ENCODE results near the gene ZCCHC7. TPM values are rescaled to one million over a fixed set of nuclear protein-coding genes. Genes with fewer than 3 reads are reported as not detected.

ZCCHC7 gene
- total RNA-seq, 1 donor from 2014 or later, result 21.7 TPM

GRCh38 chr9:37382161-37382981 is 262.0 kb downstream of the ZCCHC7 start:
- FAIRE-seq (no peak), DNase-seq (ENCODE audit: low read depth) (no peak)
- Histone ChIP-seq H3K4me2 (ENCODE audit: low read length) (no peak overlapping the region), H3K27ac (ENCODE audit: low read depth, low read length) (no peak overlapping the region), H4K20me1 (ENCODE audit: insufficient read depth, low read length) (no peaks in the 10 kb centered on the region), H3K9me3 (ENCODE audit: insufficient read depth, low read depth, low read length) (no peaks in the 10 kb centered on the region), H3K4me1 (ENCODE audit: insufficient read depth, low read length) (no peaks in the 10 kb centered on the region), H3K36me3 (ENCODE audit: insufficient read depth, low read length) (no peaks in the 10 kb centered on the region), H3K79me2 (ENCODE audit: insufficient read depth, low read length) (no peaks in the 10 kb centered on the region), H3K4me3 (ENCODE audit: insufficient read depth, low read depth, low read length) (no peak overlapping the region), H3K9ac (ENCODE audit: low read length) (no peak overlapping the region), H2AFZ (ENCODE audit: low read depth, low read length) (no peak overlapping the region), H3K27me3 (ENCODE audit: insufficient read depth, low read length) (peaks cover 4% of the 10 kb centered on the region)
- TF ChIP-seq CTCF (IDR thresholded peaks at IDR 0.05; ENCODE audit: insufficient read depth, low read depth, low read length) (no peak), EZH2 (IDR thresholded peaks at IDR 0.05; ENCODE audit: insufficient read depth, low read length) (no peak)
- H3K4me3 Mint-ChIP-seq (ENCODE audit: unreplicated experiment), result no peak overlapping the region
- peaks cover 2% of the 10 kb centered on the region for H3K36me3 Mint-ChIP-seq (ENCODE audit: low read depth, unreplicated experiment)
- peaks cover 7% of the 10 kb centered on the region for H3K9me3 Mint-ChIP-seq (ENCODE audit: unreplicated experiment)
- no peaks in the 10 kb centered on the region for H3K4me1 Mint-ChIP-seq (ENCODE audit: low read depth, unreplicated experiment)
- H3K27ac Mint-ChIP-seq (ENCODE audit: unreplicated experiment), result no peak overlapping the region
- H3K27me3 Mint-ChIP-seq (ENCODE audit: low read depth, unreplicated experiment), result peaks cover 41% of the 10 kb centered on the region

GRCh38 chr9:37382982-37383357 is 262.6 kb downstream of the ZCCHC7 start:
- Histone ChIP-seq H3K9ac (ENCODE audit: low read length) (no peak overlapping the region), H3K4me3 (ENCODE audit: insufficient read depth, low read depth, low read length) (no peak overlapping the region), H2AFZ (ENCODE audit: low read depth, low read length) (no peak overlapping the region), H3K9me3 (ENCODE audit: insufficient read depth, low read depth, low read length) (no peaks in the 10 kb centered on the region), H3K4me2 (ENCODE audit: low read length) (no peak overlapping the region), H3K4me1 (ENCODE audit: insufficient read depth, low read length) (no peaks in the 10 kb centered on the region), H3K36me3 (ENCODE audit: insufficient read depth, low read length) (no peaks in the 10 kb centered on the region), H3K27me3 (ENCODE audit: insufficient read depth, low read length) (peaks cover 2% of the 10 kb centered on the region), H3K27ac (ENCODE audit: low read depth, low read length) (no peak overlapping the region), H3K79me2 (ENCODE audit: insufficient read depth, low read length) (no peaks in the 10 kb centered on the region), H4K20me1 (ENCODE audit: insufficient read depth, low read length) (no peaks in the 10 kb centered on the region)
- Mint-ChIP-seq H3K4me3 (ENCODE audit: unreplicated experiment) (no peak overlapping the region), H3K9me3 (ENCODE audit: unreplicated experiment) (peaks cover 7% of the 10 kb centered on the region), H3K27ac (ENCODE audit: unreplicated experiment) (no peak overlapping the region), H3K4me1 (ENCODE audit: low read depth, unreplicated experiment) (no peaks in the 10 kb centered on the region), H3K27me3 (ENCODE audit: low read depth, unreplicated experiment) (peaks cover 39% of the 10 kb centered on the region), H3K36me3 (ENCODE audit: low read depth, unreplicated experiment) (peaks cover 2% of the 10 kb centered on the region)
- TF ChIP-seq CTCF (IDR thresholded peaks at IDR 0.05; ENCODE audit: insufficient read depth, low read depth, low read length), result no peak
- no peak for TF ChIP-seq EZH2 (IDR thresholded peaks at IDR 0.05; ENCODE audit: insufficient read depth, low read length)
- no peak for DNase-seq (ENCODE audit: low read depth)
- no peak for FAIRE-seq

- Histone ChIP-seq H3K27ac (ENCODE audit: low read depth, low read length) (no peak overlapping the region), H2AFZ (ENCODE audit: low read depth, low read length) (no peak overlapping the region), H3K9me3 (ENCODE audit: insufficient read depth, low read depth, low read length) (no peaks in the 10 kb centered on the region), H3K79me2 (ENCODE audit: insufficient read depth, low read length) (no peaks in the 10 kb centered on the region), H3K4me1 (ENCODE audit: insufficient read depth, low read length) (no peaks in the 10 kb centered on the region), H3K4me2 (ENCODE audit: low read length) (no peak overlapping the region), H3K27me3 (ENCODE audit: insufficient read depth, low read length) (no peaks in the 10 kb centered on the region), H3K4me3 (ENCODE audit: insufficient read depth, low read depth, low read length) (no peak overlapping the region), H4K20me1 (ENCODE audit: insufficient read depth, low read length) (no peaks in the 10 kb centered on the region), H3K9ac (ENCODE audit: low read length) (no peak overlapping the region), H3K36me3 (ENCODE audit: insufficient read depth, low read length) (no peaks in the 10 kb centered on the region)
- Mint-ChIP-seq H3K27ac (ENCODE audit: unreplicated experiment) (no peak overlapping the region), H3K4me1 (ENCODE audit: low read depth, unreplicated experiment) (no peaks in the 10 kb centered on the region), H3K27me3 (ENCODE audit: low read depth, unreplicated experiment) (peaks cover 35% of the 10 kb centered on the region), H3K4me3 (ENCODE audit: unreplicated experiment) (no peak overlapping the region), H3K9me3 (ENCODE audit: unreplicated experiment) (peaks cover 7% of the 10 kb centered on the region), H3K36me3 (ENCODE audit: low read depth, unreplicated experiment) (peaks cover 2% of the 10 kb centered on the region)
- TF ChIP-seq CTCF (IDR thresholded peaks at IDR 0.05; ENCODE audit: insufficient read depth, low read depth, low read length) (no peak), EZH2 (IDR thresholded peaks at IDR 0.05; ENCODE audit: insufficient read depth, low read length) (no peak)
- no peak for DNase-seq (ENCODE audit: low read depth)
- FAIRE-seq, result no peak
These were observed 263.0 kb downstream of the ZCCHC7 start for GRCh38 chr9:37383393-37383792.

Measured in astrocyte (in vitro differentiated cells and primary cell).